Measurements from ENCODE around the gene ARL3.

- TF ChIP-seq CTCF (conservative IDR thresholded peaks at IDR 0.05) (no peak), ZFX (IDR thresholded peaks at IDR 0.05) (no peak)
Measured at GRCh38 chr10:102656026-102656425, 58.2 kb downstream of the ARL3 start.

Measured in C4-2B (cell line).